ENCODE measurements around the gene CNTNAP2.

CNTNAP2 gene

DNA sequence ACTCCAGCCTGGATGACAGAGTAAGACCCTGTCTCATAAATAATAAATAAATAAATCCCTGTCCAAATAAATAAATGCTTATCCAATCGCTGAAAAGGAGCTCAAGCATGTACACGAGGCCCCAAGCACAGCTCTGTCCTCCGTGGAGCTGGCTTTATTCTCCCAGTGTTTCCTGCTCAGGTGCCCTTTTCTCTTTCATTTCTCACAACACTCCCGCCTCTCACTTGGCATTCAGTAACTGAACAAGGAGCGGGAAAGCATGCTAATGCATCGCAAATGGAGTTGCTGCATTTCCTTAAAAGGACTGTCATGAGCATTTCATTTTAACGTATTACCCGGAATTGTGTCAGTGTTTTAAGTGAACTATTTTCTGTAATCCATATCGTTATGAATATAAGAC is 2263.1 kb downstream of the CNTNAP2 start:
- no peaks in the 10 kb centered on the region for H3K79me2 ChIP-seq (ENCODE audit: insufficient read depth, low read depth)
- H3K4me3 ChIP-seq (IDR thresholded peaks at IDR 0.05; ENCODE audit: insufficient read depth, low read depth, low read length): no peak overlapping the region
- no peaks in the 10 kb centered on the region for H3K27me3 ChIP-seq (ENCODE audit: insufficient read depth, low read depth)
- no peak overlapping the region for H3K9ac ChIP-seq
- no peaks in the 10 kb centered on the region for H3K4me1 ChIP-seq (ENCODE audit: low read depth, poor library complexity, severe bottlenecking)
- no peaks in the 10 kb centered on the region for H4K20me1 ChIP-seq (ENCODE audit: insufficient read depth)
- no peak overlapping the region for H3K27ac ChIP-seq
- TF ChIP-seq, protein P1, sequence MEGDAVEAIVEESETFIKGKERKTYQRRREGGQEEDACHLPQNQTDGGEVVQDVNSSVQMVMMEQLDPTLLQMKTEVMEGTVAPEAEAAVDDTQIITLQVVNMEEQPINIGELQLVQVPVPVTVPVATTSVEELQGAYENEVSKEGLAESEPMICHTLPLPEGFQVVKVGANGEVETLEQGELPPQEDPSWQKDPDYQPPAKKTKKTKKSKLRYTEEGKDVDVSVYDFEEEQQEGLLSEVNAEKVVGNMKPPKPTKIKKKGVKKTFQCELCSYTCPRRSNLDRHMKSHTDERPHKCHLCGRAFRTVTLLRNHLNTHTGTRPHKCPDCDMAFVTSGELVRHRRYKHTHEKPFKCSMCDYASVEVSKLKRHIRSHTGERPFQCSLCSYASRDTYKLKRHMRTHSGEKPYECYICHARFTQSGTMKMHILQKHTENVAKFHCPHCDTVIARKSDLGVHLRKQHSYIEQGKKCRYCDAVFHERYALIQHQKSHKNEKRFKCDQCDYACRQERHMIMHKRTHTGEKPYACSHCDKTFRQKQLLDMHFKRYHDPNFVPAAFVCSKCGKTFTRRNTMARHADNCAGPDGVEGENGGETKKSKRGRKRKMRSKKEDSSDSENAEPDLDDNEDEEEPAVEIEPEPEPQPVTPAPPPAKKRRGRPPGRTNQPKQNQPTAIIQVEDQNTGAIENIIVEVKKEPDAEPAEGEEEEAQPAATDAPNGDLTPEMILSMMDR (conservative IDR thresholded peaks at IDR 0.05; ENCODE audit: low read depth, low read length): no peak
- no peak overlapping the region for H3K4me2 ChIP-seq
- H3K36me3 ChIP-seq (ENCODE audit: insufficient read depth): no peaks in the 10 kb centered on the region
- no peak overlapping the region for H2AFZ ChIP-seq (ENCODE audit: low read depth)

DNA sequence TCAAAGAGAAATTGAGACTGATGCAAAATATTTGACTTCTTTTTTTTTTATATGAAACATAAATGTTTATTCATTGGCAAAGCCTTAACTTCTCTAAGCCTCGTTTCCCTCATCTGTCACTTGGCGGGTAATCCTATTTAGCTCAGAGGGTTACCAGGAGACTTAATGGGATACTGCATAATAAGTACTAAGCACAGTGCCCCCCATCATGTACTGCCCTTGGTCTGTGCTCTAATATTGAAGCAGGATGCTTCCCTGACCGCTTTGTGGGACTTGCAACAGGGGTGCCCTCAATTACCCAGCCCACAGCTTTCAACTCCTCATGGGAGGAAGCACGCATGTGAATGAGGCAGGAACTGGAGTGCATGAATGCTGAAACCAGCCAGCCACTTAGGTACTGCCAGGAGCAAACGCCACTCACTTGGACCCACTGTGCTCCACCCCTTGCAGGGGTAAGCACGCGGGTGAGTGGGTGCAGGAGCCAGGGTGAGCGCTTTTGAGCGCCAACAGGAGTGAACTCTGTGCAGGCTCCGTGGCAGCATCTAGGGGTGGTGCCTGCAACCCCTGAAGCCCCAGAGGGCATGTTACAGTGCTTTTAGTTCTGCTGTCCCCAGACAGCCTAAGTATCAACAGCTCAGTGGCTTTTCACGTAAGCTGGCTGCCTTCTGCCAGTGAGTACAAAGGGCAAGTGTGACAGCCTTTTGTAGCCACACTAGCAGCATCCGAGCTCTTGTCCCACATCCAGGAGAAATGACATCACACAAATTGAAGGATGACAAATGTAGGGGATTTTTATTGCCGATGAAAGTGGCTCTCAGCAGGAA is 2264.2 kb downstream of the CNTNAP2 start:
- no peaks in the 10 kb centered on the region for H3K36me3 ChIP-seq (ENCODE audit: insufficient read depth)
- no peaks in the 10 kb centered on the region for H3K4me1 ChIP-seq (ENCODE audit: low read depth, poor library complexity, severe bottlenecking)

DNA sequence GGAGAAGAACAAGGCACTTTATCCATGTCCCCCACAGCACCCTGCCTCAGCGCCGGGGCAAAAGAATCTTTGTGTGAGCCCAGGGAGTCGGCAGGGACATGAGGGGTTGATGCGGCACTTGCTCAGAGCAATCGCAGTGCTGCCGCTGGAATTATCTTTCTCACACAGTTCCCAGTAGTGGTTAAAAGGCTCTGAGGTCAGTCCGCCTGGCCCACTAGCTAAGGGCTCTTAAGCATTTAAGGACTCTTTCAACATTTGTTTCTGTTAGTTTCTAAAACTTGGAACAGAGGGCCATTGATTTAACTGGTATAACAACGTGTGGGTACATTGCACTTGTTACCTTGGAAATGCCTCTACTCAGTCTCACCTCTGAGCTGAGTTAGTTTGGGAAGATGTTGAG is 2266.0 kb downstream of the CNTNAP2 start:
- TF ChIP-seq, protein P1 (conservative IDR thresholded peaks at IDR 0.05; ENCODE audit: low read depth, low read length): no peak
- no peak overlapping the region for H3K4me2 ChIP-seq
- H3K9ac ChIP-seq: no peak overlapping the region
- no peak overlapping the region for H3K27ac ChIP-seq
- no peak overlapping the region for H3K4me3 ChIP-seq (IDR thresholded peaks at IDR 0.05; ENCODE audit: insufficient read depth, low read depth, low read length)
- no peaks in the 10 kb centered on the region for H3K4me1 ChIP-seq (ENCODE audit: low read depth, poor library complexity, severe bottlenecking)
- no peaks in the 10 kb centered on the region for H3K79me2 ChIP-seq (ENCODE audit: insufficient read depth, low read depth)
- no peaks in the 10 kb centered on the region for H3K36me3 ChIP-seq (ENCODE audit: insufficient read depth)
- H3K27me3 ChIP-seq (ENCODE audit: insufficient read depth, low read depth): no peaks in the 10 kb centered on the region
- no peak overlapping the region for H2AFZ ChIP-seq (ENCODE audit: low read depth)
- no peaks in the 10 kb centered on the region for H4K20me1 ChIP-seq (ENCODE audit: insufficient read depth)

More for the DNA sequence above, 2264.2 kb downstream of the CNTNAP2 start:
- H3K79me2 ChIP-seq (ENCODE audit: insufficient read depth, low read depth): no peaks in the 10 kb centered on the region
- no peak overlapping the region for H2AFZ ChIP-seq (ENCODE audit: low read depth)
- TF ChIP-seq, protein P1 (conservative IDR thresholded peaks at IDR 0.05; ENCODE audit: low read depth, low read length): no peak
- no peak overlapping the region for H3K4me3 ChIP-seq (IDR thresholded peaks at IDR 0.05; ENCODE audit: insufficient read depth, low read depth, low read length)
- H4K20me1 ChIP-seq (ENCODE audit: insufficient read depth): no peaks in the 10 kb centered on the region
- no peak overlapping the region for H3K9ac ChIP-seq
- H3K4me2 ChIP-seq: no peak overlapping the region
- H3K27ac ChIP-seq: no peak overlapping the region
- H3K27me3 ChIP-seq (ENCODE audit: insufficient read depth, low read depth): no peaks in the 10 kb centered on the region

DNA sequence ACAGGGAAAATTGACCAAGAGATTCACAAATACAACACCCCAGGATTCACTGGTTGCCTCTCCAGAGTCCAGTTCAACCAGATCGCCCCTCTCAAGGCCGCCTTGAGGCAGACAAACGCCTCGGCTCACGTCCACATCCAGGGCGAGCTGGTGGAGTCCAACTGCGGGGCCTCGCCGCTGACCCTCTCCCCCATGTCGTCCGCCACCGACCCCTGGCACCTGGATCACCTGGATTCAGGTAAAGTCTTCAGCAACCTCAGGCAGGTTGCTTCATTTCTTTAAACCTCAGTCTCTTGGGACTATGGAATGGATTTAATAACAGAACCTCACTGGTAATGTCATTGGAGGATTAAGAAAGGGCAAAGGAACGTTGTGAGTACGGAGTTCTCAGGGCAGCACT is 2267.1 kb downstream of the CNTNAP2 start:
- Histone ChIP-seq H3K79me2 (ENCODE audit: insufficient read depth, low read depth) (no peaks in the 10 kb centered on the region), H3K4me1 (ENCODE audit: low read depth, poor library complexity, severe bottlenecking) (no peaks in the 10 kb centered on the region), H2AFZ (ENCODE audit: low read depth) (no peak overlapping the region), H4K20me1 (ENCODE audit: insufficient read depth) (no peaks in the 10 kb centered on the region), H3K27ac (no peak overlapping the region), H3K27me3 (ENCODE audit: insufficient read depth, low read depth) (no peaks in the 10 kb centered on the region), H3K36me3 (ENCODE audit: insufficient read depth) (no peaks in the 10 kb centered on the region), H3K4me2 (no peak overlapping the region), H3K9ac (no peak overlapping the region), H3K4me3 (IDR thresholded peaks at IDR 0.05; ENCODE audit: insufficient read depth, low read depth, low read length) (no peak overlapping the region)
- TF ChIP-seq, protein P1 (conservative IDR thresholded peaks at IDR 0.05; ENCODE audit: low read depth, low read length): no peak

Data from KMS-11 (cell line).